Liver (tissue), 3 donors: ENCODE data around the gene PLAAT4.

Source experiments
- CTCF ChIP-seq: fragments of 150-350 bp; IDR thresholded peaks from 2 replicates; pipeline ENCODE4 v1.5.1; 2017; ENCODE audit warnings: improper control_type of control experiment, low read depth, low read length; ENCODE audit not compliant: missing input control
- GABPA ChIP-seq, 2 donors: IDR thresholded peaks in 1 of 2; conservative IDR thresholded peaks in 1 of 2; 2 replicates each; pipeline ENCODE4 v1.6.1; 2016; ENCODE audit warnings: antibody characterized with exemption in 2 of 2, mild to moderate bottlenecking in 1 of 2, moderate library complexity in 1 of 2
- JUND ChIP-seq, 2 donors: IDR thresholded peaks; 2 replicates each; pipeline ENCODE4 v1.6.1; 2016; ENCODE audit warnings: antibody characterized with exemption in 2 of 2
- RAD21 ChIP-seq, 2 donors: IDR thresholded peaks; 2 replicates each; pipeline ENCODE4 v1.6.1; 2016; ENCODE audit warnings: antibody characterized with exemption in 2 of 2, mild to moderate bottlenecking in 2 of 2
- REST ChIP-seq: IDR thresholded peaks from 2 replicates; pipeline ENCODE4 v1.6.1; 2016; ENCODE audit warnings: antibody characterized with exemption, mild to moderate bottlenecking
- SP1 ChIP-seq: IDR thresholded peaks from 2 replicates; pipeline ENCODE4 v1.6.1; 2018; ENCODE audit warnings: antibody characterized with exemption, mild to moderate bottlenecking
- donor health status: healthy.
- donor health status: healthy.

DNA sequence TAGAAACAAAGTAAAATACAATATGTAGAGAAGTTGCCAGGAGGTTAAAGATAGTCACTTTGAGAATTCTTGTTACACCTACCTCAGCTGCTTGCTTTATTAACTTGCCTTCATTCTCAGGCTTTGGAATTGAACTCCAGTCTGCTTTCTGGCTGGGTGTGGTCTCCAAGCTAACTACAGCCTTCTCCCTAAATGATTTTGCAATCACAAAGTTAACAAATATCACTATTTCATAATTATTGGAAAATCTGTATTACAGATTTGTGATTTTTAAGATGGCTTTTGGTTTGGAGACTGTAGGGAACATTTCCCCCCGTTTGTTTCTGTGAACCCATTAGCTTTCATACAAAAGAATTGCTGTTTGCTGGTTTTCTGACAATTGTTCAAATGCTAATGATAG lies 47.8 kb upstream of the PLAAT4 start:
- no peak for TF ChIP-seq GABPA (IDR thresholded peaks at IDR 0.05 in 1 of 2, conservative IDR thresholded peaks at IDR 0.05 in 1 of 2)
- TF ChIP-seq RAD21 (IDR thresholded peaks at IDR 0.05), result no peak
- no peak for TF ChIP-seq SP1
- TF ChIP-seq CTCF, result no peak
- no peak for TF ChIP-seq JUND (IDR thresholded peaks at IDR 0.05)
- no peak for TF ChIP-seq REST
